SK-N-SH treated with all-trans-retinoic acid at 6 μM for 48 hours (cell line): ENCODE measurements around the gene ZNF519.

ENCODE experiments used
- ARNTL ChIP-seq: fragments of 450-650 bp; formaldehyde crosslinking; IDR thresholded peaks from 2 replicates; pipeline ENCODE4 v1.5.0; 2020; ENCODE audit warnings: low read depth, mild to moderate bottlenecking, moderate library complexity, borderline replicate concordance
- CSDC2 ChIP-seq: fragments of 250-450 bp; sonication (Bioruptor Pico); IDR thresholded peaks from 2 replicates; pipeline ENCODE4 v1.5.0; 2020; ENCODE audit warnings: mild to moderate bottlenecking, moderate library complexity
- ESRRG ChIP-seq: fragments of 250-450 bp; sonication (Bioruptor Pico); IDR thresholded peaks from 2 replicates; pipeline ENCODE4 v1.6.1; 2021; ENCODE audit warnings: mild to moderate bottlenecking
- PPARA ChIP-seq: fragments of 250-450 bp; sonication (Bioruptor Pico); IDR thresholded peaks from 2 replicates; pipeline ENCODE4 v1.5.0; 2020; ENCODE audit warnings: mild to moderate bottlenecking, borderline replicate concordance
- SNAI2 ChIP-seq: fragments of 250-450 bp; sonication (Bioruptor Pico); IDR thresholded peaks from 2 replicates; pipeline ENCODE4 v1.5.0; 2020; ENCODE audit warnings: mild to moderate bottlenecking, moderate library complexity
- ZFP3 ChIP-seq: fragments of 250-450 bp; sonication (Bioruptor Pico); IDR thresholded peaks from 2 replicates; pipeline ENCODE4 v1.5.0; 2020; ENCODE audit warnings: mild to moderate bottlenecking, moderate library complexity
- ZFP30 ChIP-seq: fragments of 450-650 bp; formaldehyde crosslinking; IDR thresholded peaks from 2 replicates; pipeline ENCODE4 v1.5.0; 2022; ENCODE audit warnings: mild to moderate bottlenecking, moderate library complexity
- ZNF565 ChIP-seq: fragments of 450-650 bp; formaldehyde crosslinking; conservative IDR thresholded peaks from 2 replicates; pipeline ENCODE4 v1.5.0; 2020; ENCODE audit warnings: low read depth, mild to moderate bottlenecking, moderate library complexity
- ZNF70 ChIP-seq: fragments of 450-650 bp; formaldehyde crosslinking; IDR thresholded peaks from 2 replicates; pipeline ENCODE4 v1.5.0; 2020; ENCODE audit warnings: mild to moderate bottlenecking, moderate library complexity
- ZNF8 ChIP-seq: fragments of 450-650 bp; formaldehyde crosslinking; IDR thresholded peaks from 2 replicates; pipeline ENCODE4 v1.5.0; 2020; ENCODE audit warnings: mild to moderate bottlenecking, moderate library complexity
- TF ChIP-seq, protein P1 (sequence below): fragments of 250-450 bp; sonication (Bioruptor Pico); IDR thresholded peaks from 2 replicates; pipeline ENCODE4 v1.8.0; 2020; ENCODE audit warnings: mild to moderate bottlenecking, moderate library complexity, borderline replicate concordance

DNA sequence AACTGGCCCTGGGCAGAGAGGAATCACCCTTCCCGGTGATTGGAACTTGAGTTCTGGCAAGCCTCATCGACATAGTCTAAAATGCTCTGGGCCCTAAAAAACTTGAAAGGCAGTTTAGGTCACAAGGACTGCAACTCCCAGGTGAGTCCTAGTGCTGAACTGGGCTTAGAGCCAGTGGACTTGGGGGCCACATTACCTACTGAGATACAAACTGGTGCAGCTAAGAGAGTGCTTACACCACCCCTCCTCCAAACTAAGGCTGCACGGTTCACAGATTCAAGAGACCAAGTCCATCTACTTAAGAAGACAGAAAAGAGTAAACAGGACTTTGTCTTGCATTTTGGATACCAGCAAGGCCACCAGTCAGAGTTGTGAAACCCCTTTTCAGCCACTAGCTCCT, 25.3 kb downstream of the ZNF519 start:
- TF ChIP-seq ZFP30 (no peak), ZNF70 (CRISPR knock-in tag) (no peak), ESRRG (no peak), CSDC2 (no peak), ZFP3 (CRISPR knock-in tag) (no peak), ARNTL (CRISPR knock-in tag) (no peak), ZNF8 (no peak), SNAI2 (CRISPR knock-in tag) (no peak), PPARA (no peak), ZNF565 (CRISPR knock-in tag) (no peak)
- TF ChIP-seq, protein P1, sequence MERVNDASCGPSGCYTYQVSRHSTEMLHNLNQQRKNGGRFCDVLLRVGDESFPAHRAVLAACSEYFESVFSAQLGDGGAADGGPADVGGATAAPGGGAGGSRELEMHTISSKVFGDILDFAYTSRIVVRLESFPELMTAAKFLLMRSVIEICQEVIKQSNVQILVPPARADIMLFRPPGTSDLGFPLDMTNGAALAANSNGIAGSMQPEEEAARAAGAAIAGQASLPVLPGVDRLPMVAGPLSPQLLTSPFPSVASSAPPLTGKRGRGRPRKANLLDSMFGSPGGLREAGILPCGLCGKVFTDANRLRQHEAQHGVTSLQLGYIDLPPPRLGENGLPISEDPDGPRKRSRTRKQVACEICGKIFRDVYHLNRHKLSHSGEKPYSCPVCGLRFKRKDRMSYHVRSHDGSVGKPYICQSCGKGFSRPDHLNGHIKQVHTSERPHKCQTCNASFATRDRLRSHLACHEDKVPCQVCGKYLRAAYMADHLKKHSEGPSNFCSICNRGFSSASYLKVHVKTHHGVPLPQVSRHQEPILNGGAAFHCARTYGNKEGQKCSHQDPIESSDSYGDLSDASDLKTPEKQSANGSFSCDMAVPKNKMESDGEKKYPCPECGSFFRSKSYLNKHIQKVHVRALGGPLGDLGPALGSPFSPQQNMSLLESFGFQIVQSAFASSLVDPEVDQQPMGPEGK (CRISPR knock-in tag), result no peak
